IPS-20b (cell line): Measurements from ENCODE around the gene RFPL2.
"Not testable (repeated sequence)": the region's sequence is repeated elsewhere in the genome, so short reads cannot be mapped to it uniquely, and the experiment has no call there.

Source experiments
- H3K27ac ChIP-seq: one replicate; pipeline ENCODE4 v1.5.1; 2013; ENCODE audit warnings: low read length
- H3K27me3 ChIP-seq: 2 replicates; pipeline ENCODE4 v1.6.1; 2013; ENCODE audit warnings: mild to moderate bottlenecking, low read length, inconsistent platforms; ENCODE audit not compliant: insufficient read depth
- H3K36me3 ChIP-seq: 2 replicates; pipeline ENCODE4 v1.6.1; 2013; ENCODE audit warnings: low read depth, mild to moderate bottlenecking, inconsistent platforms, low read length, moderate library complexity; ENCODE audit not compliant: insufficient read depth
- H3K4me1 ChIP-seq: 2 replicates; pipeline ENCODE4 v1.6.1; 2013; ENCODE audit warnings: mild to moderate bottlenecking, control low read depth, inconsistent platforms, low read length, moderate library complexity; ENCODE audit not compliant: insufficient read depth
- H3K4me3 ChIP-seq: 2 replicates; pipeline ENCODE4 v1.5.1; 2013; ENCODE audit warnings: mild to moderate bottlenecking, low read length, inconsistent platforms
- H3K9ac ChIP-seq: 2 replicates; pipeline ENCODE4 v1.6.1; 2013; ENCODE audit warnings: low read depth, mild to moderate bottlenecking, inconsistent platforms, low read length, moderate library complexity
- H3K9me3 ChIP-seq: 2 replicates; pipeline ENCODE4 v1.6.1; 2013; ENCODE audit warnings: mild to moderate bottlenecking, low read depth, low read length, inconsistent platforms; ENCODE audit not compliant: insufficient read depth

Gene RFPL2

DNA sequence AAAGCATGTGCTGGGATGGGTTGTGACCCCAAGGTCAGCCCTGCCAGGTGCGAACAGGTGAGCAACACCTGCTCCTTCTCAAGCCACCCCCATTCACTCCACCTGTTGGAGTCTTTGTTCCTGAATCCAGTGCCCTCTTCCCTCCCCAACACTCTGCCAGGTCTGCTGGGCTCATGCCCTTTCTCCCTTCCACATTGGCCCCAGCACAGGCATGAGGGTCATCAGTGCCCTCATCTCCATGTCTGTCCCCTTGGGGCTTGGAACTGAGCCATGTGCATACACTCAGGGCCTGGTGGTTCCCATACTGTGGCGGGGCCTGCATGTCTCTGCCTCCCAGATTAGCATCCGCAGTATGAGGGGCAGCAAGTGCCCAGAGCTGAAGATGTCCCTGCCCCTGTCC, 19.1 kb downstream of the RFPL2 start:
- Histone ChIP-seq H3K9ac (no peak overlapping the region), H3K27me3 (peaks cover 3% of the 10 kb centered on the region; the same call in 1 of the 2 replicates), H3K4me3 (no peak overlapping the region), H3K27ac (no peak overlapping the region), H3K9me3 (no peaks in the 10 kb centered on the region), H3K36me3 (no peaks in the 10 kb centered on the region), H3K4me1 (no peaks in the 10 kb centered on the region)

DNA sequence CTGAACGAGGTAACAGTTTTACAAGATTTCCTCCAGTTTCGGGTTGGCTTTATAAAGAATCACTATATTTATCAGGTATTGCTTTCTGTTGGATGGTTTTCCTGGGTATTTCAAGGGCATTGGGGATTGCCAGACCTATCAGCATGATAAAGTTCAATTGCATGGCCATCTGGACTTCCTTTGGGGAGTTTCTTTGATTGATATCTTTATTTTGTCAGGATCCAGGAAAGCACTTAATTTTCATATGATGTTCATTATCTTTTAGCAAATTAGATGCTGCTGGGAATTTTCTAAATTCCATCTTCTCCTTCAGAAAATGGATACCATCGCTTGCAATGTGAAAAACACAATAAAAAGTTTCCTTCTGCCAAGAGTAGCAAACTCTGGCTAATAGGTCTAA, 21.2 kb downstream of the RFPL2 start:
- Histone ChIP-seq H3K9ac (no peak overlapping the region), H3K27ac (no peak overlapping the region), H3K36me3 (no peaks in the 10 kb centered on the region), H3K27me3 (peaks cover 21% of the 10 kb centered on the region), H3K4me1 (no peaks in the 10 kb centered on the region), H3K4me3 (no peak overlapping the region), H3K9me3 (no peaks in the 10 kb centered on the region)

DNA sequence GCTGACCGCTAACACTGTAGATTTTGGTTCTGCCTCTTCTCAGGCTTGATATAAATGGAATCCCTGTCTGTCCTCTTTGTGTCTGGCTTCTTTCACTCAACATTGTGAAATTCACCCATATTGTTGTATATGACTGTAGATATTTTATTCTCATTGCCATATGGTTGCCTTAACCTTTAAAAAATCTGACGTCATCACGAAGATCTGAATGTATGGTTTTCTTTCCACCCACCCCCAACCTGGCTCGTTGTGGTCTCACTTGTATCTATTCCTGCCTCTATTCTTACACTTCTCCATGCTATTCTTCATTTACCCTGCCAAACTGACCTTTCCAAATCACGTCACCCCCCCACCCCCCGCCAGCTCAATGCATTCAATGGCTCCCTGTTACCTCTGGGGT, 23.8 kb downstream of the RFPL2 start:
- Histone ChIP-seq H3K4me1 (no peaks in the 10 kb centered on the region), H3K27ac (no peak overlapping the region), H3K9ac (no peak overlapping the region), H3K27me3 (peaks cover 47% of the 10 kb centered on the region), H3K9me3 (no peaks in the 10 kb centered on the region), H3K36me3 (no peaks in the 10 kb centered on the region), H3K4me3 (no peak overlapping the region)

DNA sequence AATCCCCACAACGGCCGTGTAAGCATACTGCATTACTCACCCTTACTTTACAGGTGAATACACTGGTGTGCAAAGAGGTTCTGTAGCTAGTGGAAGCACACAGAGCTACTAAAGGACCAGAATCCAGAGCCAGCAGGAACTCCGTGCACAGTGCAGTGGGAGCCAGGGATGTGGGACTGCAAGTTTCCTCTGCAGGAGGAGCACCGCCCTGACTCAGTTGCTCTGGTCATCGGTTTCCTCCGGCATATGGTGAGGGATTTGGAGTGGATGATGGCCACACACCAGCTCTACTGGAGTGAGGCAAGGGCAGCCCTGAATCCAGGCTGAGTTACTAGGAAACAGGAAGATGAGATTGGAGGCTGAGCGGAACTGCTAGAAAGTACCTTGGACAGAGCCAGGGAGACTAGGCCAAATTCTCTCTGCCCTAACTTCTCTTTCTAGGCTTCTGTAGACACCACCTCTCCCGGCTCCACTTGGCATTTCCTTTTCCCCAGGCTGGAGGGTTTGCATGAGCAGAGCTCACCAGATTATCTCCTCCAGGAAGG, 27.6 kb downstream of the RFPL2 start:
- no peak overlapping the region for H3K4me3 ChIP-seq
- no peaks in the 10 kb centered on the region for H3K9me3 ChIP-seq
- no peak overlapping the region for H3K9ac ChIP-seq
- H3K27ac ChIP-seq, result no peak overlapping the region
- H3K4me1 ChIP-seq, result peaks cover 6% of the 10 kb centered on the region; the same call in 1 of the 2 replicates
- H3K36me3 ChIP-seq, result no peaks in the 10 kb centered on the region
- peaks cover 68% of the 10 kb centered on the region for H3K27me3 ChIP-seq

DNA sequence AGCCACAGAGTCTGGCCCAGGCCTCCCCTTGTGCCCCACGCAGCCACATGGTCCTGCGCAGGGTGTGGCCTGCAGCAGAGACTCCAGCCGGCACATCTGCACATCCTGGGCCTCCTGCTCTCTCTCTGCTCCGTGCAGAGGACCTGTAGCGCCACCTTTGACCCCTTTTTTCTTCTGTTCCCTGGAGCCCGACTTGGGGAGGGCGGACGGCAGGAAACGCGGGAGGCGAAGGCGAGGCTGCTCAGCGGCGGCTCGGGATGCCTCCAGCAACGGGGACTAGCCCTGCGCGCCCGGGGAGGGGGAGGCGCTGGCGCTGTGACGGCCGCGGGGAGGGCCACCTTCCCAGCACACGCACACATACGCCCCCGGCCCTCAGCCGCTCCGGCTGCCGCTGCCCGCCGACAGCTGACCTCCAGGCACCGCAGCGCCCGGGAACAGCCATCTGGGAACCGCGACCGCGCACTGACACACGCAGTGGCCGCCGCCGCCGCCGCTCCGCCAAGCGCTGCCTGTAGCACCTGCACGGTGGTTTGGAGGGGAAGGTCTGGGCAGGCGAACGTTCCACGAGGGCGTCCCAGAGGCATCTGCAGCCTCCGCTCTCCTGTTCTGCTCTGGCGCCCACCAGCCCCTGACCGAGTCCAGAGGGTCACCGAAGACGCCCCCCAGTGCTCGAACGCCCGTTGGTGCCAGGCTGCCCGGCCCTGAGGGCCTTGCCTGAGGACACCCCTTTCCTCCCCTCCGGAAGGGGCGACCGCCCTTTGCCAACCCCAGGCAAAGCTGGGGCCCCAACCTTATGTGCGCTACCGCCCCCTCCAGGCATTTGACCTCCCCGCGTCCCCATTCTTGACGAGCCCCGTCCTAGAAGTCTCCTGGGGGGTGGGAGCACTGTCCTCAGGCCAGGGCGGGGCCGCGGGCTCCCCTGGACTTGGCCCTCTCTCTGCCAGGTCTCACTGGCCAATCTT, 28.9 kb downstream of the RFPL2 start:
- H3K27me3 ChIP-seq, result peaks cover 66% of the 10 kb centered on the region
- H3K9me3 ChIP-seq, result no peaks in the 10 kb centered on the region
- peak overlapping the region; percentile 64; the same call in 1 of the 2 replicates for H3K4me3 ChIP-seq
- no peak overlapping the region for H3K9ac ChIP-seq
- no peaks in the 10 kb centered on the region for H3K36me3 ChIP-seq
- no peak overlapping the region for H3K27ac ChIP-seq
- H3K4me1 ChIP-seq, result peaks cover 6% of the 10 kb centered on the region; the same call in 1 of the 2 replicates

- H3K27me3 ChIP-seq, result peaks cover 58% of the 10 kb centered on the region
- H3K27ac ChIP-seq, result no peak overlapping the region
- H3K9me3 ChIP-seq, result no peaks in the 10 kb centered on the region
- peak overlapping the region; percentile 64; the same call in 1 of the 2 replicates for H3K4me3 ChIP-seq
- H3K9ac ChIP-seq, result no peak overlapping the region
- H3K4me1 ChIP-seq, result peaks cover 6% of the 10 kb centered on the region; the same call in 1 of the 2 replicates
- H3K36me3 ChIP-seq, result no peaks in the 10 kb centered on the region
Observed at GRCh38 chr22:32175115-32175514, 29.8 kb downstream of the RFPL2 start.

DNA sequence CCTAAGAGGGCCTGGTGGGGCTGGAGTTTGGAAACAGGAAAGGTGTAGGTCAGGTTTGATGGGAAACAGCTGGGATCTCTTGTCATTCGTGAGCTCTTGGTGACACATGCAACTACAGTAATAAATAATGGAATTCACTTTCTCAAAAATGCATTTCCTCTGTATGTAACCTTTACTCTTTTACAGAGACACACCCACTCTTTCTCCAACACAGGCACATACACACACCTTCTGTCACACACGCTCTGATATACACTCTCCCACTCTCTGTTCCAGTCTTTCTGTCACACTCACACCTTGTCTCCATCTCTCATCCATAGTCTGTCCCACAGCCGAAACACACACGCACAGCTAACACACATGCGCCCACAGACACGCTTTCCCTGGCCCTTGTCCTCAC, 39.2 kb downstream of the RFPL2 start:
- Histone ChIP-seq H3K4me1 (no peaks in the 10 kb centered on the region), H3K4me3 (no peak overlapping the region), H3K9ac (no peak overlapping the region), H3K36me3 (no peaks in the 10 kb centered on the region), H3K27ac (no peak overlapping the region), H3K9me3 (no peaks in the 10 kb centered on the region), H3K27me3 (no peaks in the 10 kb centered on the region)

GRCh38 chr22:32164075-32164860, 40.6 kb downstream of the RFPL2 start:
- Histone ChIP-seq H3K4me1 (no peaks in the 10 kb centered on the region), H3K4me3 (no peak overlapping the region), H3K9ac (no peak overlapping the region), H3K9me3 (no peaks in the 10 kb centered on the region), H3K27me3 (no peaks in the 10 kb centered on the region), H3K27ac (no peak overlapping the region), H3K36me3 (no peaks in the 10 kb centered on the region)

DNA sequence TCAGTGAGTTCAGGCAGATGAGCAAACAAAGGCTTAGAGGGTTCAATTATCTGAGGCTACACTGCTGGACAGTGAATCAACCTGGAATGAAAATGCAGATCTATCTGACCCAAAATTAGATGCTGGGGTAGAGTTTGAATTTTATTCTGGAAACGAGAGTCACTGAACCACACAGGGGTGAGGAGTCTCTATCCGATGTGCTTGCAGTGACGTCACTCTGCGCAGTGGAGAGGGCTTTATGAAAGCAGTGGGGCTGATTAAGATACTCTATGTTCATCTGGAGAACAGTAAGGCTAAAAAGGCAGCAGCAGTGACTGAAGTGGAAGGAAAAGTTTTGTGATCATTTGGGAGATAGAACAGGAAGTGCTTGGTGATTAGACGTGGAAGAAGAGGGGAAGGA, 44.5 kb downstream of the RFPL2 start:
- H3K36me3 ChIP-seq, H3K9ac ChIP-seq, H3K27me3 ChIP-seq, H3K4me1 ChIP-seq, H3K9me3 ChIP-seq, H3K27ac ChIP-seq, H3K4me3 ChIP-seq: not testable (repeated sequence)

DNA sequence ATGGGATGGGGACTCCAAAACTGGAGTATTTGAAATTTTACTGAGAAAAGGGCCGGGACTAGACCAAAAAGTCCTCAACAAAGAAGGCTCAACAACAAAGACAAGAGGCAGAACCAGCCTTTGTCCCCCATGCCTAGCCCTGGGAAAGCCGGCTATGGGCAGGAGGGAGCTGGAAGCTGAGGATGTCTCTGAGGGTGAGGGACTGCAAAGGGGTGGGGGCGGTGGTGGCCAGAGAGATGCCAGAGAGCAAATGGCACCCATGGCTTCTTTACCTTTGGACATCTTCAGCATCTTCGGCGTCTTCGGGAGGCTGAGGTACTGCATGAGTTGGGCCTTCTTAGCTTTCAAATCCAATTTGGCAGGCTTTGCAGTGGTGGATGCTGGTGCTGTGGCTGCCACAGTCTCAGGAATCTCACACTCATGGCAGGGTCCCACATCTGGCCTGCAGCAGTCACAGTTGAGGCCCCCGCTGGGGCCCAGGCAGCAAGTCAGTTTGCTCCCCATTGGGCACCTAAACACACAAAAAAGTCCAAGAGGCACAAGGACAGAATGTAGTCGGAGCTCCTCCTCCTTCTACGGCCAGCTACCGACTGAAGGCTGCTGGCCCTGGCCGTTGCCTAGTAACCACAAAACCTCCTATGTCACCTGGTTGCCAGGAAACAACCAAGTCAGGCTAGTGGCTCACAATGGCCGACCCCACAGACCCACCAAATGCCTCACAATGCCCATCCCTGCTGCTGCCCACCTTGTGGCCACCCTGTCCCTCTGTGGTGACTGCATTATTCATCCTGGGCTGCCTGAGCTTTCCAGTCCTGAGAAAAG, 46.0 kb downstream of the RFPL2 start, which contains the start of gene C22orf42:
Gene C22orf42 (minus strand): TSS at position 592 of the 822 bp plus-strand sequence. CDS start 88 bp downstream, at position 504.
- no peak within 1 kb of the TSS for H3K27ac ChIP-seq
- H3K27me3 ChIP-seq, result no peaks in the 10 kb centered on the region
- H3K4me1 ChIP-seq, result no peaks in the 10 kb centered on the region
- no peak within 1 kb of the TSS for H3K9ac ChIP-seq
- no peaks in the 10 kb centered on the region for H3K9me3 ChIP-seq
- H3K4me3 ChIP-seq, result no peak within 1 kb of the TSS
- no peaks in the 10 kb centered on the region for H3K36me3 ChIP-seq

DNA sequence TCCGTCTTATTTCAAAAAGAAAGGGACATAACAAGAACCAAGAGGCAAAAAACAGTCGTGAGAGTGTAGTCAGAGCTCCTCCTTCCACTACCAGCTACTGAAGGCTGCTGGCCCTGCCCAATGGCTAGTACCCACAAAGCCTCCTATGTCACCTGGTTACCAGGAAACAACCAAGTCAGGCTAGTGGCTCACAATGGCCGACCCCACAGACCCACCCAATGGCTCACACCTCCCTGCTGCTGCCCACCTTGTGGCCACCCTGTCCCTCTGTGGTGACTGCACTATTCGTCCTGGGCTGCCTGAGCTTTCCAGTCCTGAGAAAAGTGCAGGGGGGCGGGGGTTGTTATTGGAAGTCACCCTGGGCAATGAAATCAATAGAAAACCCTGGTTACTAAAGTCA, 47.2 kb downstream of the RFPL2 start:
- not testable (repeated sequence) for H3K27me3 ChIP-seq, H3K27ac ChIP-seq, H3K9me3 ChIP-seq, H3K36me3 ChIP-seq, H3K4me3 ChIP-seq, H3K9ac ChIP-seq, H3K4me1 ChIP-seq
